B cell (primary cell): Measurements from ENCODE around the gene ADGRB2. TPM values are rescaled to one million over a fixed set of nuclear protein-coding genes. Genes with fewer than 3 reads are reported as not detected.

Experiments
- ATAC-seq: fragments of 200-7000 bp; cut with Tn5 transposase; one replicate; pipeline ENCODE4 v1.10.0; 2021; ENCODE audit warnings: low read depth, mild to moderate bottlenecking, moderate number of reproducible peaks, moderate library complexity
- CTCF ChIA-PET: fragments of 350-600 bp; sonication (Branson Sonifier 250); formaldehyde crosslinking; loops from one replicate; lab custom pipeline; 2021; ENCODE audit warnings: antibody characterized with exemption, inconsistent platforms; lab: Charles Lee
- POLR2A ChIA-PET: fragments of 350-600 bp; sonication (Branson Sonifier 250); formaldehyde crosslinking; loops from one replicate; lab custom pipeline; 2021; ENCODE audit warnings: antibody characterized with exemption; lab: Charles Lee
- DNase-seq: peaks from one replicate; pipeline ENCODE4 v3.0.0; 2013
- H2AFZ ChIP-seq: 2 replicates; pipeline ENCODE4 v1.6.1; 2012; ENCODE audit warnings: mild to moderate bottlenecking, low read depth, low read length; ENCODE audit not compliant: insufficient read depth, poor library complexity, severe bottlenecking
- H3K27ac ChIP-seq, 2 donors: 1 replicate in 1 of 2; 2 replicates in 1 of 2; pipeline ENCODE4 v1.5.1; 2012 to 2013; ENCODE audit warnings: low read length in 2 of 2, mild to moderate bottlenecking in 2 of 2, moderate library complexity in 1 of 2
- H3K27me3 ChIP-seq, 4 experiments: fragments of 200-600 bp in 1 of 4; sonication (generic) in 1 of 4; replicated peaks in 1 of 4; 1 replicate in 2 of 4; 2 replicates in 2 of 4; pipeline versions ENCODE4 v1.6.1 to v1.7.0; 2013 to 2016; ENCODE audit warnings: low read length in 3 of 4, mild to moderate bottlenecking in 2 of 4, mixed read lengths in 1 of 4, moderate library complexity in 1 of 4; ENCODE audit not compliant: insufficient read depth in 4 of 4, control insufficient read depth in 3 of 4; ENCODE audit errors: control extremely low read depth in 1 of 4
- H3K36me3 ChIP-seq, 2 experiments: replicated peaks in 1 of 2; 1 replicate in 1 of 2; 2 replicates in 1 of 2; pipeline versions ENCODE4 v1.6.1 to v1.7.1; 2013; ENCODE audit warnings: low read length in 1 of 2; ENCODE audit not compliant: insufficient read depth in 2 of 2, control insufficient read depth in 1 of 2; ENCODE audit errors: control extremely low read depth in 1 of 2, extremely low read depth in 1 of 2
- H3K4me1 ChIP-seq, 2 donors: fragments of 200-600 bp in 1 of 2; sonication (generic) in 1 of 2; 1 replicate in 1 of 2; 2 replicates in 1 of 2; pipeline versions ENCODE4 v1.5.1 to v1.6.1; 2013 to 2017; ENCODE audit warnings: low read length in 2 of 2; ENCODE audit not compliant: control insufficient read depth in 2 of 2, insufficient read depth in 2 of 2
- H3K4me2 ChIP-seq: replicated peaks from 2 replicates; pipeline ENCODE3; 2012; ENCODE audit warnings: mild to moderate bottlenecking, low read depth, low read length; ENCODE audit not compliant: poor library complexity, severe bottlenecking
- H3K4me3 ChIP-seq, 5 experiments: fragments of 200-600 bp in 1 of 5; sonication (generic) in 1 of 5; 1 replicate in 3 of 5; 2 replicates in 2 of 5; pipeline versions ENCODE4 v1.5.1 to v1.7.0; 2011 to 2016; ENCODE audit warnings: low read length in 4 of 5, mild to moderate bottlenecking in 4 of 5, low read depth in 2 of 5, control low read depth in 1 of 5, moderate library complexity in 1 of 5; ENCODE audit not compliant: insufficient read depth in 1 of 5; ENCODE audit errors: control extremely low read depth in 1 of 5, extremely low read depth in 1 of 5
- H3K79me2 ChIP-seq: fragments of 200-600 bp; sonication (generic); one replicate; pipeline ENCODE4 v1.6.0; 2016; ENCODE audit warnings: low read length; ENCODE audit not compliant: control insufficient read depth, insufficient read depth
- H3K9ac ChIP-seq: fragments of 200-600 bp; sonication (generic); 2 replicates; pipeline ENCODE4 v1.6.1; 2017; ENCODE audit warnings: mild to moderate bottlenecking, low read length, moderate library complexity
- H3K9me3 ChIP-seq, 3 donors: one replicate each; pipeline versions ENCODE4 v1.6.1 to v1.7.1; 2013; ENCODE audit warnings: low read length in 2 of 3; ENCODE audit not compliant: control insufficient read depth in 2 of 3, insufficient read depth in 1 of 3; ENCODE audit errors: control extremely low read depth in 1 of 3
- H4K20me1 ChIP-seq: 2 replicates; pipeline ENCODE4 v1.6.0; 2012; ENCODE audit warnings: mild to moderate bottlenecking, low read length; ENCODE audit not compliant: insufficient read depth, control insufficient read depth, poor library complexity, severe bottlenecking
- H3K27ac Mint-ChIP-seq: one replicate; pipeline ENCODE4 v1.8.0; 2021; ENCODE audit warnings: mixed read lengths
- H3K27me3 Mint-ChIP-seq: one replicate; pipeline ENCODE4 v1.8.0; 2021; ENCODE audit warnings: mixed read lengths
- H3K4me1 Mint-ChIP-seq: one replicate; pipeline ENCODE4 v1.8.0; 2021; ENCODE audit warnings: mixed read lengths
- H3K4me3 Mint-ChIP-seq: one replicate; pipeline ENCODE4 v1.8.0; 2021; ENCODE audit warnings: mixed read lengths
- H3K9me3 Mint-ChIP-seq: one replicate; pipeline ENCODE4 v1.8.0; 2022; ENCODE audit warnings: mixed read lengths; ENCODE audit not compliant: insufficient read depth
- EZH2 ChIP-seq: IDR thresholded peaks from 2 replicates; pipeline ENCODE4 v1.6.1; 2012; ENCODE audit warnings: borderline replicate concordance, low read depth, mild to moderate bottlenecking, moderate library complexity, low read length; ENCODE audit not compliant: insufficient read depth, poor library complexity, severe bottlenecking
- WGBS: methylation state at CpG from one replicate; pipeline ENCODE4 v1.1.5; 2013; ENCODE audit warnings: missing lambda C conversion rate; ENCODE audit not compliant: insufficient coverage; 5-methylcytosine and 5-hydroxymethylcytosine counted together
- intact Hi-C: fragments of 100-400 bp; cut with micrococcal nuclease; formaldehyde crosslinking; loops from one replicate; pipeline ENCODE4 v1.10.0; 2022
- polyA plus RNA-seq: library from polyadenylated mRNA; depleted of rRNA; stranded (reverse); fragments of >200 nt; gene quantifications from 2 replicates; pipeline ENCODE4 v1.2.3, GENCODE V29; 2012
- total RNA-seq, 2 donors: library from RNA; stranded (reverse); fragments of 120-200 nt in 1 of 2; gene quantifications; 1 replicate in 1 of 2; 2 replicates in 1 of 2; pipeline versions ENCODE4 v1.2.3 to v1.2.4, GENCODE V29; 2013 to 2022
- TF ChIP-seq, protein P1 (sequence below): fragments of 200-600 bp; IDR thresholded peaks from one replicate; pipeline ENCODE4 v1.8.0; 2022; ENCODE audit warnings: antibody characterized with exemption, mild to moderate bottlenecking

The ADGRB2 gene
- total and polyA plus RNA-seq, 2 donors (not counting 1 experiment from before 2014, with no cell fraction given): 1.9 to 2.7 TPM

DNA sequence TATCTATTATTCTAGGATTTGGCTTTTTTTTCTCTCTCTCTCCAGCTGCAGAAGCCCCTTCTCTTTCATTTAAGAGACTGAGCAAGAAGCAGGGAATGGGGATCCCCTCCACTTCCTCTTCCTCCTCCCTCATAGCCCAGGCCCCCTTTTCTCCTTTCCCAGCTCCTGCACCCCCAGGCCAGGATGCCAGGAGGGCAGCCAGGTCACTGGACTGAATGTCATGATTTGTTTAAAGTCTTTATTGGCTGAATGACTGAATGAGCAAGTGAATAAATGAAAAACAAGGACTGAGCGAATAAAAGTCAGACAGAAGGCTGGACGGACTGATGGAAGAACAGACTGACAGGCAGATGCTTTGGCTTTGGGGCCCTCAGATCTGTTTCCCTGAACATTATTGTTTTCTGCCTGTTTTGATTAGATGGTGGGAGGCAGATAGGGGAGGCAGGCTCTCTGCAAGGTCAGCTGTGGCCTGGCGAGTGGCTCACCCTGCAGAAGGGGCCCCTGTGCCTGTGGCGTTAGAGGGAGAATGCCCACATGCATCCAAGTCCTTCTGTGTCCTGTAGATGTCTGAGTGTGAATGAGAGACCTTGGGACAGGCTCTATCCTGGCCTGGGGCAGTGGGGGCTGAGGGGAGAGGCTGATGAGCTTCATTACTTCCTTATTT lies 20.3 kb upstream of the ADGRB2 start:
- H3K27ac Mint-ChIP-seq: peak overlapping the region; percentile 92
- no peak for ATAC-seq
- H3K9me3 ChIP-seq: no peaks in the 10 kb centered on the region
- peaks cover 41% of the 10 kb centered on the region for H3K4me1 Mint-ChIP-seq
- H3K79me2 ChIP-seq: no peaks in the 10 kb centered on the region
- no peak overlapping the region for H3K27ac ChIP-seq
- ChIA-PET POLR2A (interaction anchor here (2.0 kb wide), 1 partner anchor 22 kb away, joined by 10 read pairs; no protein-coding TSS in a partner anchor), CTCF (interaction anchor here (0.5 to 9.5 kb wide), 9 partner anchors 10 to 179 kb away, joined by 3 to 199 read pairs (median 4); partner anchors contain the start of genes ADGRB2 and PTP4A2)
- H3K4me2 ChIP-seq: peak overlapping the region; percentile 62
- intact Hi-C loops: loop anchor here (1.0 to 10.0 kb wide), 3 partner anchors 12 to 1067 kb away; partner anchors contain the start of gene PTP4A2
- peak overlapping the region; percentile 4 for H2AFZ ChIP-seq
- TF ChIP-seq, protein P1, sequence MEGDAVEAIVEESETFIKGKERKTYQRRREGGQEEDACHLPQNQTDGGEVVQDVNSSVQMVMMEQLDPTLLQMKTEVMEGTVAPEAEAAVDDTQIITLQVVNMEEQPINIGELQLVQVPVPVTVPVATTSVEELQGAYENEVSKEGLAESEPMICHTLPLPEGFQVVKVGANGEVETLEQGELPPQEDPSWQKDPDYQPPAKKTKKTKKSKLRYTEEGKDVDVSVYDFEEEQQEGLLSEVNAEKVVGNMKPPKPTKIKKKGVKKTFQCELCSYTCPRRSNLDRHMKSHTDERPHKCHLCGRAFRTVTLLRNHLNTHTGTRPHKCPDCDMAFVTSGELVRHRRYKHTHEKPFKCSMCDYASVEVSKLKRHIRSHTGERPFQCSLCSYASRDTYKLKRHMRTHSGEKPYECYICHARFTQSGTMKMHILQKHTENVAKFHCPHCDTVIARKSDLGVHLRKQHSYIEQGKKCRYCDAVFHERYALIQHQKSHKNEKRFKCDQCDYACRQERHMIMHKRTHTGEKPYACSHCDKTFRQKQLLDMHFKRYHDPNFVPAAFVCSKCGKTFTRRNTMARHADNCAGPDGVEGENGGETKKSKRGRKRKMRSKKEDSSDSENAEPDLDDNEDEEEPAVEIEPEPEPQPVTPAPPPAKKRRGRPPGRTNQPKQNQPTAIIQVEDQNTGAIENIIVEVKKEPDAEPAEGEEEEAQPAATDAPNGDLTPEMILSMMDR: no peak
- TF ChIP-seq EZH2: no peak
- H3K4me3 Mint-ChIP-seq: peak overlapping the region; percentile 74
- 89% methylated on average over 4 of the region's 4 CpGs for WGBS
- no peaks in the 10 kb centered on the region for H3K27me3 Mint-ChIP-seq
- H4K20me1 ChIP-seq: no peaks in the 10 kb centered on the region
- no peak for DNase-seq
- no peaks in the 10 kb centered on the region for H3K36me3 ChIP-seq
- no peak overlapping the region for H3K4me3 ChIP-seq
- H3K9ac ChIP-seq: no peak overlapping the region
- peaks cover 0 to 3% (median 0%) of the 10 kb centered on the region in 4 experiments for H3K27me3 ChIP-seq
- H3K9me3 Mint-ChIP-seq: no peaks in the 10 kb centered on the region
- peaks cover 34 to 47% of the 10 kb centered on the region in 2 donors for H3K4me1 ChIP-seq

DNA sequence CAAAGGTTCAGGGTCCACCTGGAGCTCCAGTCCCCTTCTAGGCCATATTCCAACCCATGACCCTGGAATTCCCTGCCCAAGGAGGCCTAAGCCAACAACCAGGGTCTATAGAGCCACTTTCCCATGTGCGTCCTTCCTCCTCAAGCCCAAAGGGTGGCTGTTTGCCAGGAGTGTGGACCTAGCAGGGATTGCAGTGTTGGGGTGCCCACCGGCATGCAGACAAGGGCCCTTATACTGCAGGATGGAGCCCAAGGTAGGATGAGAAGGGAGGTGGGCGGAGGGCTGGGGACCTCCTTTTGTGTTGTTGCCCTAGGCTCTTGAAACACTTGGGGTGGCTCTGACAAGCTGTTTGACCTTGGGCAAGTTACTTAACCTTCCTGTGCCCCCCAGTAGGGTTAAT lies 19.7 kb upstream of the ADGRB2 start:
- DNase-seq (no peak), ATAC-seq (no peak)
- no peaks in the 10 kb centered on the region for H3K27me3 Mint-ChIP-seq
- Histone ChIP-seq H4K20me1 (no peaks in the 10 kb centered on the region), H2AFZ (no peak overlapping the region), H3K79me2 (no peaks in the 10 kb centered on the region), H3K4me3 (no peak overlapping the region), H3K4me1 (peaks cover 34 to 44% of the 10 kb centered on the region in 2 donors), H3K4me2 (peak overlapping the region; percentile 62), H3K36me3 (no peaks in the 10 kb centered on the region), H3K27ac (no peak overlapping the region), H3K27me3 (peaks cover 0 to 5% (median 0%) of the 10 kb centered on the region in 4 experiments), H3K9ac (no peak overlapping the region), H3K9me3 (no peaks in the 10 kb centered on the region)
- no peak overlapping the region for H3K4me3 Mint-ChIP-seq
- 81% methylated on average over 2 of the region's 3 CpGs for WGBS
- TF ChIP-seq EZH2: no peak
- TF ChIP-seq, protein P1: no peak
- H3K9me3 Mint-ChIP-seq: no peaks in the 10 kb centered on the region
- ChIA-PET POLR2A (interaction anchor here (0.6 to 2.0 kb wide), 2 partner anchors 21 to 389 kb away, joined by 6 to 10 read pairs; no protein-coding TSS in a partner anchor), CTCF (interaction anchor here (1.1 to 9.5 kb wide), 5 partner anchors 21 to 155 kb away, joined by 3 to 199 read pairs (median 5); partner anchors contain the start of genes ADGRB2 and PTP4A2)
- intact Hi-C loops: loop anchor here (10.0 kb wide), 1 partner anchor 151 kb away; the partner anchor contains the start of gene PTP4A2
- H3K4me1 Mint-ChIP-seq: peaks cover 40% of the 10 kb centered on the region
- no peak overlapping the region for H3K27ac Mint-ChIP-seq
